Mammary microvascular endothelial cell (primary cell): ENCODE measurements around the gene ZNF614. TPM values are rescaled to one million over a fixed set of nuclear protein-coding genes. Genes with fewer than 3 reads are reported as not detected.

Experiments
- total RNA-seq: library from RNA; depleted of rRNA; stranded (reverse); fragments of >200 nt; gene quantifications from 2 replicates; pipeline ENCODE4 v1.2.3, GENCODE V29; 2015

Gene ZNF614
- 5.7 and 6.0 TPM in 2 replicates for total RNA-seq

DNA sequence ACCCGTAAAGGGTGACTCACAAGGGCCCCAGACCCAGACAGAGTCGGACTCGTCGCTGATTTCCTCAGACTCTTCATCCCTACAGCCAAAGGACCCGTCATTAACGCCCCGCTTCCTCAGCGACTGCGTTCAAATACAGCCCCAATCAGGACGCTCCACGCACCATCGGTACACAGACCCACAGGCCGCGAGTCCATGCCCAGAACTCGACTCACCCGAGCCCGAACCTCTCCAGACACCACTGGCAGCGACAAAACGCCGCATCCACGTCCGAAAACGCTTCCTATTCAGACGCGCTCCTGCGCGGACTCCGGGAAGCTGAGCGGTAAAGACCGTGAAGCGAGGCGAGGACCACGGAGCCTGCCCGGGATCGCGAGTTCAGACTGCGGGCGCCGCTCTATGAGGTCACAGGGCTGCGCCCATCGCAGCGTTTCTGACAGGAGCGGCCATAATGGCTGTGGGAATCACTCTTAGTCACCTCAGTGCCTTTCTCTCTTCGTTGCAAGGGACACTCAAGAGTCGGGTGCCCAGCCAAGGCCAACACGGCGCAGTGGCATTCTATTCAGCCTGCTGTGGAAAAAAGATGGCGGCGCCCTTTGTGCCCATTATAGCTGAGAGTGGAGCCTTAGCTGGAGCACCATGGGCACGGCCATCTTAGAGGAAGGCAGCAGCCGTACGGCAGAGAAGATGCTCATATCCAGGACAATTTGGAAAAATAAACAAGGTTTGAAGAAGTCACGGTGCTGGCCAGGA is at the start of gene ZNF614:
Gene ZNF614 (minus strand): TSS at position 353 of the 753 bp plus-strand sequence. CDS start 2,634 bp downstream, outside the sequence.

GRCh38 chr19:52048555-52049501 is 20.6 kb upstream of the ZNF614 start, which contains the start of gene ZNF432:
TSS of gene ZNF432 (minus strand) at chr19:52048838. CDS start at chr19:52046868, 1,970 bp downstream.

DNA sequence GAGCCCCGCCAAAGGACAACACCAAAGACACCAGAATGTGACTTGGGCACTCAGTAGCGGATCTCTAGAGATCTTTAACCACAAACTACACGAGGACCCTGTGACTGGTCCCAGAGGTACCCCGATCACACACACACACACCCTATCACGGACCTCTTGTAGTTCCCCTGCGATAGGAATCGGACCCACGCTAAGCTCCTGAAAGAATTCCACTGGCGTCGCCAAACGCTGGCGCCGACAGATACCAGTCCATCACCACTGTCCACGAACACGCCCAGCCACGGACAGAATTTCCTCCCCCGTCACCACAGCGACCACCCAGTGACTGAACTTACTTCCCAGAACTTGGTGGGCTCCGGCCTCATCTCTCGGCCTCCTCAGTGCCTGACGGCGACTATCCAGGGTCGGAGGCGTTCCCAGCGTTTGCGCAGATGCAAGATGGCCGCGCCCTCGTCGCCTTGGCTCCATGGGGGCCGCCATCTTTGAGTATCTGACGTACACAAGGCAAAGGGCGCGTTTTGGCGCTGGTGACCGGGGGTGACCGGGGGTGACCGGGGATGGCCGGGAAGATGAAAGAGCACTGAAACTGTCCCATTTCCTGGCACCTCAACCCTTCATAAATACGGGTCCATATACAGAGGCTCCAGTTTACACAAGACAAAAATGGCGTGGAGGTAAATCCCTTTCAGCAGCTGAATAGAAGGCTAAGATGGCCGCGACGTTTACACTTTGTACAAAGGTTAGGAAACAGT is 20.2 kb downstream of the ZNF614 start, which contains the start of gene ZNF615:
Gene ZNF615 (minus strand): TSS at position 406 of the 752 bp plus-strand sequence. CDS start 4,500 bp downstream, outside the sequence.

GRCh38 chr19:51986309-51987291 is 41.6 kb downstream of the ZNF614 start, which contains the start of gene ZNF350:
TSS of gene ZNF350 (minus strand) at chr19:51986840. CDS start at chr19:51974360, 12,480 bp downstream.

Other genes starting within 250 kb of the ZNF614 start
- not detected in 2 replicates for gene FPR3, start 233.2 kb downstream of the ZNF614 start, total RNA-seq
- 0.87 and 1.3 TPM in 2 replicates for gene ZNF577, start 140.4 kb downstream of the ZNF614 start, total RNA-seq
- 4.3 and 4.5 TPM in 2 replicates for gene ZNF649, start 123.4 kb downstream of the ZNF614 start, total RNA-seq
- 3.1 TPM in 2 replicates for gene ZNF613, start 100.9 kb downstream of the ZNF614 start, total RNA-seq
- 3.1 and 4.7 TPM in 2 replicates for gene ZNF350, start 41.5 kb downstream of the ZNF614 start, total RNA-seq
- 5.1 and 7.7 TPM in 2 replicates for gene ZNF615, start 20.2 kb downstream of the ZNF614 start, total RNA-seq
- gene ZNF432, start 20.5 kb upstream of the ZNF614 start, total RNA-seq = 2.1 and 2.7 TPM in 2 replicates
- 5.7 and 6.7 TPM in 2 replicates for gene ZNF841, start 67.4 kb upstream of the ZNF614 start, total RNA-seq
- 4.4 and 4.7 TPM in 2 replicates for gene ZNF616, start 111.6 kb upstream of the ZNF614 start, total RNA-seq
- 3.3 and 4.2 TPM in 2 replicates for gene ZNF836, start 143.2 kb upstream of the ZNF614 start, total RNA-seq
- gene PPP2R1A, start 161.7 kb upstream of the ZNF614 start, total RNA-seq = 283 and 294 TPM in 2 replicates
- gene ZNF766, start 241.2 kb upstream of the ZNF614 start, total RNA-seq = 5.4 and 8.3 TPM in 2 replicates